Osteocyte (in vitro differentiated cells): ENCODE measurements around the gene DCAF10. TPM values are rescaled to one million over a fixed set of nuclear protein-coding genes. Genes with fewer than 3 reads are reported as not detected.

Experiments
- DNase-seq: peaks from one replicate; pipeline ENCODE4 v3.0.0; 2021; ENCODE audit warnings: mixed read lengths; ENCODE audit not compliant: unreplicated experiment; ENCODE audit errors: extremely low spot score
- H3K27ac Mint-ChIP-seq: one replicate; pipeline ENCODE4 v1.8.0; 2021; ENCODE audit warnings: mild to moderate bottlenecking, mixed read lengths; ENCODE audit not compliant: unreplicated experiment
- H3K27me3 Mint-ChIP-seq: one replicate; pipeline ENCODE4 v1.8.0; 2021; ENCODE audit warnings: mixed read lengths; ENCODE audit not compliant: unreplicated experiment
- H3K36me3 Mint-ChIP-seq: one replicate; pipeline ENCODE4 v1.8.0; 2021; ENCODE audit warnings: mixed read lengths; ENCODE audit not compliant: unreplicated experiment
- H3K4me1 Mint-ChIP-seq: one replicate; pipeline ENCODE4 v1.8.0; 2021; ENCODE audit warnings: mixed read lengths; ENCODE audit not compliant: unreplicated experiment
- H3K4me3 Mint-ChIP-seq: one replicate; pipeline ENCODE4 v1.8.0; 2021; ENCODE audit warnings: mild to moderate bottlenecking, moderate library complexity, mixed read lengths; ENCODE audit not compliant: unreplicated experiment
- H3K9me3 Mint-ChIP-seq: one replicate; pipeline ENCODE4 v1.8.0; 2021; ENCODE audit warnings: mixed read lengths; ENCODE audit not compliant: unreplicated experiment
- total RNA-seq: library from RNA; stranded (reverse); gene quantifications from 2 replicates; pipeline ENCODE4 v1.2.1, GENCODE V29; 2021
- TF ChIP-seq, protein P1 (sequence below): fragments of 200-600 bp; sonication (generic); IDR thresholded peaks from 2 replicates; pipeline ENCODE4 v1.5.0; 2021; ENCODE audit warnings: antibody characterized with exemption, mild to moderate bottlenecking, moderate library complexity

Gene DCAF10
- total RNA-seq, 1 donor from 2014 or later = 27.7 TPM

DNA sequence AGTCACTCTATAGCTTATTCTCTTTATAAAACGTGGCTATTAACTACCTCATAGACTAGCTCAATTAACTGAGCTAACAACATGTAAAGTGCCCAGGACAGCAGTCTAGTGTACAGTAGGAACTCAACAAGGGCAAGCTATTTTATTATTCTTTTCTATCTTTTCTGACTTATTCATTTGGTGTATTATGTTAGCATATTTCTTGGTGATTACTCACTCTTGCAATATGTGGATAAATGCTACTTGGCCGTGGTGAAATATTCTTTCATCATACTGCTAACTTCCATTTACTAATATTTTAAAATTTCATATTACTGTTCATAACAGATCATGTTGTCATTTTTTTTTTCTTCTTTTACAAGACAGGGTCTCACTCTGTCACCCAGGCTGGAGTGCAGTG, 98.4 kb downstream of the DCAF10 start:
- TF ChIP-seq, protein P1, sequence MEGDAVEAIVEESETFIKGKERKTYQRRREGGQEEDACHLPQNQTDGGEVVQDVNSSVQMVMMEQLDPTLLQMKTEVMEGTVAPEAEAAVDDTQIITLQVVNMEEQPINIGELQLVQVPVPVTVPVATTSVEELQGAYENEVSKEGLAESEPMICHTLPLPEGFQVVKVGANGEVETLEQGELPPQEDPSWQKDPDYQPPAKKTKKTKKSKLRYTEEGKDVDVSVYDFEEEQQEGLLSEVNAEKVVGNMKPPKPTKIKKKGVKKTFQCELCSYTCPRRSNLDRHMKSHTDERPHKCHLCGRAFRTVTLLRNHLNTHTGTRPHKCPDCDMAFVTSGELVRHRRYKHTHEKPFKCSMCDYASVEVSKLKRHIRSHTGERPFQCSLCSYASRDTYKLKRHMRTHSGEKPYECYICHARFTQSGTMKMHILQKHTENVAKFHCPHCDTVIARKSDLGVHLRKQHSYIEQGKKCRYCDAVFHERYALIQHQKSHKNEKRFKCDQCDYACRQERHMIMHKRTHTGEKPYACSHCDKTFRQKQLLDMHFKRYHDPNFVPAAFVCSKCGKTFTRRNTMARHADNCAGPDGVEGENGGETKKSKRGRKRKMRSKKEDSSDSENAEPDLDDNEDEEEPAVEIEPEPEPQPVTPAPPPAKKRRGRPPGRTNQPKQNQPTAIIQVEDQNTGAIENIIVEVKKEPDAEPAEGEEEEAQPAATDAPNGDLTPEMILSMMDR = no peak
- Mint-ChIP-seq H3K4me3 (no peak overlapping the region), H3K36me3 (peaks cover 23% of the 10 kb centered on the region), H3K4me1 (peaks cover 11% of the 10 kb centered on the region), H3K9me3 (no peaks in the 10 kb centered on the region), H3K27ac (no peak overlapping the region), H3K27me3 (no peaks in the 10 kb centered on the region)
- no peak for DNase-seq

DNA sequence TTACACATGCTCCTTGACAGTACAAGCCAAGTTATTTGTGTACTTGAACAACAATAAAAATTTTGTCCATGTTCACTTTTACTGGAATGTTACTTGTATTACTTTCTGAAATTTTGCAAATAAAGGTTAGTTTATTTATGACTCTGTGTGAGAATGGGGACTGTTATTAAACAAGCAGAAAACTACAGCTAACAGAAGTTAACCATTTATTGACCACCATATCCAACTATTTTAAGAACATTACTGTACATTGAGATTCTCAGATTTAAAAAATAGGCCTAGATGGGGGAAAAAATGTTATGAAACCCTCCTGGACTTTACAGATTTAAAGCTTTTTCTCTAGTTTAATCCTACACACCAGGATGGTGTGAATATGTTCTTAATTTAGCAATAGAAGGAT, 101.5 kb downstream of the DCAF10 start:
- peaks cover 5% of the 10 kb centered on the region for H3K36me3 Mint-ChIP-seq
- H3K9me3 Mint-ChIP-seq = no peaks in the 10 kb centered on the region
- peaks cover 22% of the 10 kb centered on the region for H3K4me1 Mint-ChIP-seq
- TF ChIP-seq, protein P1 = no peak
- H3K27me3 Mint-ChIP-seq = no peaks in the 10 kb centered on the region
- no peak overlapping the region for H3K4me3 Mint-ChIP-seq
- DNase-seq = no peak
- H3K27ac Mint-ChIP-seq = no peak overlapping the region

DNA sequence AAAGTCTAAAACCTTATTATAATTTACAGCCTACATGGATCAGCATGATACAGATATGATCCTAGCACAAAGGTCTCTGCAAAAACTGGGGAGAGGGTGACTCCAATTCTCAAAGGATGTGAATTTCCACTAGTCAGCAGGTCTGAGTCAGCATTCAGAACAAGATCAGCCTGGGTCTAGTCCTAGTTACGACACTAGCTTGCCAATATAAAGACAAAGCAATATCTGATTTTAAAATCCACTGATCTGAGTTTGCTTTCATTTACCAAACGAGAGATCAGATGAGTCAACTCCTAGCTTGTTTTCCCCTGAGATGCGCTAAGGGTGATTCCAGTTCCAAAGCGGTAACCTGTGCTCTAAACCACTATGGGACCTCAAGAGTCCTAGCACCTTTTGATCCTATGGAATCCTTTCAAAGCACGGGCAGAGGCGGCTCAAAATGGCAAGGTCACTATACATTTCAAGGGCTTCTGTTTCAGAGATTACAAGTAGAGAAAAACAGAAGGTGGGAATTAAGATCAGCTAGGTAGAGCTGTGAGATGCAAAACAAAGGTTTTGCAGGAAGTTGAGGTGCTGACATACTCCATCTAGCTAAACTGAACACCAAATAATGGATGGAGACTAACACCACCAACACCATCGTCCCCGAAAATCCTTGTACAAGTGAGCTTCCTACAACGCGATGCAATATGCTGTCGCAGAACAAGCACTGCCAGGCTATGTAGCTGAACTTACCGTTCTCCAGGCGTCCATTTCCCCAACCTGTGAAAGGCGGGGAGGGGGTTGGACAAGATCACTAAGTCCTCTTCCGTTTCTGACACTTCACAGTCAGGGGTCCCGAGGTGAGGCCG, 102.4 kb downstream of the DCAF10 start:
- DNase-seq = no peak
- TF ChIP-seq, protein P1 = no peak
- peaks cover 22% of the 10 kb centered on the region for H3K4me1 Mint-ChIP-seq
- no peaks in the 10 kb centered on the region for H3K27me3 Mint-ChIP-seq
- peak overlapping the region; percentile 75 for H3K27ac Mint-ChIP-seq
- no peaks in the 10 kb centered on the region for H3K9me3 Mint-ChIP-seq
- no peaks in the 10 kb centered on the region for H3K36me3 Mint-ChIP-seq
- H3K4me3 Mint-ChIP-seq = peak overlapping the region; percentile 84

DNA sequence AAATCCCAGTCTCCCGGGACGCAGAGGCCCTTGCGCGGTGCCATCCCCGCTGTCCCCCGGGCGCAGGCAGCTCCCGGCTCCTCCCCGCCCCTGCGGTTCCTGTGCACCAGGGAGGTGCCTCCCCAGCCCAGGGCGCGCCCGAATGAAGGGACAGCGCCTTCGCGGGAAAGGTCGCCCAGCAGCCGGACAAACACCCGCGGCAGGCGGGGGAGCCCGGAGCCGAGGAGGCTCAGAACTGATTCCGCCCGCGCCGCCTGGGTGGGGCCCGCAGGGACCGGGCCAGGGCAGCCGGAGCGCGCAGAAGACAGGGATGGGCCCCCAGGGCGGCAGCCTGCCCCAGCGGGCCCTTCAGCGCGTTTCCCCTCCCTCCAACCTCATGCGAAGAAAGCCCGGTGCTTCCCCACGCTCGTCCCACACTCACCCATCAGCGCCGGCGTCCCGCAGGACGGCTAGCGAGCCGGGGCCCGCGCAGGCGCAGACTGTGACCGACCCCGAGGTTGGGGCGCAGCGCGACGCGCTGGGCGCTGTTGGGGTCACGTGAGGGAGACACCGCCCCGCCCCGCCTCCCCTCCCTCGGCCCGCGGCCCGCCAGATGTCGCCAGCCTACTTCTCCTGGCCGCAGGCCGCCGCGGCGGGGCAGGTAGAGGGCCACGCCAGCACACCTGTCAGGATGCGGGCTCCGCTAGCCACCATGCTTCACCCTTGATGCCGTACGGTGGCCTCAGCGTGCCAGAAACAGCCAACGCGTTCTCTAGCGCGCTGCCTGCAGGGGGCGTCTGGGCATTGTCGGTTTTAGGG, 103.2 kb downstream of the DCAF10 start, which contains the start of gene SLC25A51:
Gene SLC25A51 (minus strand): TSS at position 481 of the 798 bp plus-strand sequence. CDS start 15,577 bp downstream, outside the sequence.
- peak; percentile 97 for DNase-seq
- H3K4me1 Mint-ChIP-seq = peaks cover 22% of the 10 kb centered on the region
- H3K9me3 Mint-ChIP-seq = no peaks in the 10 kb centered on the region

More for the DNA sequence above, 103.2 kb downstream of the DCAF10 start, which contains the start of gene SLC25A51:
- Mint-ChIP-seq H3K27me3 (no peaks in the 10 kb centered on the region), H3K36me3 (no peaks in the 10 kb centered on the region), H3K4me3 (peak within 1 kb of the TSS; percentile 84), H3K27ac (peak within 1 kb of the TSS; percentile 90)
- TF ChIP-seq, protein P1 = peak; percentile 98
